Astrocyte (in vitro differentiated cells and primary cell): ENCODE measurements around the gene RNF157.

Experiments
- CTCF ChIP-seq: IDR thresholded peaks from 2 replicates; pipeline ENCODE4 v1.5.1; 2011; ENCODE audit warnings: low read depth, mild to moderate bottlenecking, inconsistent platforms, low read length, moderate library complexity; ENCODE audit not compliant: insufficient read depth
- EZH2 ChIP-seq: IDR thresholded peaks from 2 replicates; pipeline ENCODE4 v1.6.1; 2012; ENCODE audit warnings: mild to moderate bottlenecking, low read length, inconsistent platforms; ENCODE audit not compliant: insufficient read depth

- TF ChIP-seq CTCF, result no peak
- no peak for TF ChIP-seq EZH2
These were observed 128.3 kb downstream of the RNF157 start for GRCh38 chr17:76111956-76112355.
